Bronchial epithelial cell (primary cell): ENCODE data around the gene KIAA1217. TPM values are rescaled to one million over a fixed set of nuclear protein-coding genes. Genes with fewer than 3 reads are reported as not detected.

Experiments
- DNase-seq: peaks from one replicate; pipeline ENCODE4 v3.0.0-alpha.2; 2010; ENCODE audit warnings: low read depth
- FAIRE-seq: peaks from 2 replicates; lab custom pipeline; 2011; peaks lifted over from hg19 to GRCh38; lab: Jason Lieb, UNC
- H3K27me3 ChIP-seq: 2 replicates; pipeline ENCODE4 v1.5.1; 2011; ENCODE audit warnings: low read length; ENCODE audit not compliant: control insufficient read depth, insufficient read depth
- H3K36me3 ChIP-seq: 2 replicates; pipeline ENCODE4 v1.5.1; 2011; ENCODE audit warnings: low read length; ENCODE audit not compliant: control insufficient read depth, insufficient read depth
- H3K4me3 ChIP-seq: 2 replicates; pipeline ENCODE4 v1.5.1; 2011; ENCODE audit warnings: mild to moderate bottlenecking, low read depth, low read length, control low read depth
- CTCF ChIP-seq: IDR thresholded peaks from 2 replicates; pipeline ENCODE4 v1.5.1; 2011; ENCODE audit warnings: mild to moderate bottlenecking, moderate library complexity, low read length, control low read depth, inconsistent platforms; ENCODE audit not compliant: insufficient read depth, severe bottlenecking
- total RNA-seq: library from RNA; depleted of rRNA; stranded (reverse); fragments of >200 nt; gene quantifications from 2 replicates; pipeline ENCODE4 v1.2.1, GENCODE V29; 2014

The KIAA1217 gene
- total RNA-seq, 1 donor from 2014 or later, result 3.4 TPM

- Histone ChIP-seq H3K4me3 (no peak overlapping the region), H3K27me3 (no peaks in the 10 kb centered on the region), H3K36me3 (peaks cover 1% of the 10 kb centered on the region)
- FAIRE-seq, result no peak
- DNase-seq, result no peak
- no peak for TF ChIP-seq CTCF
Observed at GRCh38 chr10:24247841-24248240, 38.9 kb downstream of the KIAA1217 start.

GRCh38 chr10:24249829-24250415 lies 41.0 kb downstream of the KIAA1217 start:
- Histone ChIP-seq H3K36me3 (peaks cover 1% of the 10 kb centered on the region), H3K27me3 (no peaks in the 10 kb centered on the region), H3K4me3 (no peak overlapping the region)
- DNase-seq (peak; percentile 92), FAIRE-seq (peak; percentile 86)
- TF ChIP-seq CTCF, result peak; percentile 1

- no peak for TF ChIP-seq CTCF
- Histone ChIP-seq H3K36me3 (no peaks in the 10 kb centered on the region), H3K27me3 (no peaks in the 10 kb centered on the region), H3K4me3 (no peak overlapping the region)
- DNase-seq (peak; percentile 70), FAIRE-seq (no peak)
Observed at GRCh38 chr10:24251547-24251946, 42.6 kb downstream of the KIAA1217 start.

DNA sequence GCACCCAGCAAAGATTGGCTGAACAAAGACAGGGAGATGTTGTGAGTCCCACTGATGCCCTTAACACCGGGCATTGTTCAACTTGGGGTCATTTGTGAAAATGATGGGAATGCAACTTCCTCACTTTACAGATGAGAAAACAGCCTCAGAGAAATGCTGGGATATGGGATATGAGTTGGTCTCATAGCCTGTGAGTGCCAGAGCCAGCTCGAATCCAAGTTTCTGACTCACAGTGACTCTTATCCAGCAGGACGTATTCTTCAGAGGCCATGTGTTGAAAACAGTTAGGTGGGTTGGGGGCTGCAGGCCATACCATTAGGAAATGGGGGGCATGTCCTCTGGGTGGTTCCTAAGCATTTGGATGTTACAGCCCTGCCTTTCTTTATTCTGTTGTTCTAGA lies 45.2 kb downstream of the KIAA1217 start:
- peak; percentile 84 for DNase-seq

GRCh38 chr10:24255115-24255880 lies 46.4 kb downstream of the KIAA1217 start:
- no peak for TF ChIP-seq CTCF
- no peak for FAIRE-seq
- Histone ChIP-seq H3K27me3 (no peaks in the 10 kb centered on the region), H3K4me3 (peak overlapping the region; percentile 69), H3K36me3 (no peaks in the 10 kb centered on the region)
- DNase-seq, result peak; percentile 95

More for the DNA sequence above, 45.2 kb downstream of the KIAA1217 start:
- no peak overlapping the region for H3K4me3 ChIP-seq
- H3K36me3 ChIP-seq, result no peaks in the 10 kb centered on the region
- FAIRE-seq, result no peak
- TF ChIP-seq CTCF, result no peak
- H3K27me3 ChIP-seq, result no peaks in the 10 kb centered on the region
